Measurements from ENCODE around the gene PHLPP1. TPM values are rescaled to one million over a fixed set of nuclear protein-coding genes. Genes with fewer than 3 reads are reported as not detected.
"Not testable (repeated sequence)": the region's sequence is repeated elsewhere in the genome, so short reads cannot be mapped to it uniquely, and the experiment has no call there.

The PHLPP1 gene
- polyA plus RNA-seq, 1 donor: 11.6 TPM

DNA sequence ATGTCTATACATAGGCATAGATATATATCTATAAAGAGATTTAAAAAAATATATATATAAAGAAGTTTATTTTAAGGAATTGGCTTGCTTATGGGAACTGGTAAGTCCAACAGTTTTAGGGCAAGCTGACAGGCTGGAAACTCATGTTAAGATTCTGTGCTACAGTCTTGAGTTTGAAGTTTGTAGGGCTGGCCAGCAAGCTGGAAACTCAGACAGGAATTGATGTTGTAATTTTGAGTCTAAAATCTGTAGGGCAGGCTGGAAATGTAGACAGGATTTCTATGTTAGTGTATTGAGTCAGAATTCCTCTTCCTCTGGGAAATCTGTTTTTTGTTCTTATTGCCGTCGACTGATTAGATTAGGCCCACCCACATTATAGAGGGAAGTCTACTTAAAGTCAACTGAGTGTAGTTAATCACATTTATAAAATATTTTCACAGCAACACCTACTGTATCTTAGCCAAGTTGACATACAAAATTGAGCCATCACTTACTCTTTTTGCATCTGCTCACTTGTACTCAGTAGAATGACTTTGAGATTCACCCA is 60.8 kb downstream of the PHLPP1 start:
- DNase-seq: no peak

DNA sequence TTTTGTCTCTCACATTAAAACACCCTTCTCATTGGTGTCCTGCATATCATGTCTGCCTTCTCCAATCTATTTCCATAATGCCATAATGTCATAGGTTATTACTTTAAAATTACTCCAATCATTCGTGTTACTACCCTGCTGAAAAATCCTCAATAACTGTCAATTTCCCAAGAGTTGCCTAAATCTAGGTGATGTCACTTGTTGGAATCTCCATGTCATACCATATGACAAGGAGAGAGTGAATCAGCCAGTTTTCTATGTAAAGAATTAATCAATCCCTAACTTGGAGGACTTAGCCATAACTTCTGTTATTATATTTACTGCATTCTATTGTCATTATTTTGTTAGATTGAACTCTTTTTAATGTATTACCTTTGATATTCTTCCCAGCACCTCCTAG is 62.5 kb downstream of the PHLPP1 start:
- DNase-seq: no peak

GRCh38 chr18:62778976-62779869 is 63.9 kb downstream of the PHLPP1 start:
- no peak for DNase-seq

DNA sequence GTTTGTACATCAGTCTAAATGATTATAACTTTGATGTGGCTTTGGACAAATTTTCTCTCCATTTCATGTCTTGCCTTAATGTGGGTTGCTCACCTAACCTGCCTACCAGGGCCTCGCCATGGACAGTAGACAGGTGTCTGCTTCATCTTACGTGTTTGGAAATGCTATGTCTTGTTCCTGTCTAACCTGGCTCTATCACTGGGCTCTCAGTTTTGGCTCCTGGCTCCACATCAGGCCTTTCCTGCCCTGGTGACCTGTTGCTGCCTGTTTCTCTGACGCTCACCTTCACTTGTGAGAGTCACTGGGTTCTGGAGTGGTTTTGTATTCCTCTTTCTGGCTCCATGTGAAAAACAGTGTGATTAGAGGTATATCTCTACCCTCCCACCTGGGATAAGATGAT is 65.9 kb downstream of the PHLPP1 start:
- no peak for DNase-seq

- DNase-seq: no peak
Measured at GRCh38 chr18:62781893-62782292, 66.6 kb downstream of the PHLPP1 start.

DNA sequence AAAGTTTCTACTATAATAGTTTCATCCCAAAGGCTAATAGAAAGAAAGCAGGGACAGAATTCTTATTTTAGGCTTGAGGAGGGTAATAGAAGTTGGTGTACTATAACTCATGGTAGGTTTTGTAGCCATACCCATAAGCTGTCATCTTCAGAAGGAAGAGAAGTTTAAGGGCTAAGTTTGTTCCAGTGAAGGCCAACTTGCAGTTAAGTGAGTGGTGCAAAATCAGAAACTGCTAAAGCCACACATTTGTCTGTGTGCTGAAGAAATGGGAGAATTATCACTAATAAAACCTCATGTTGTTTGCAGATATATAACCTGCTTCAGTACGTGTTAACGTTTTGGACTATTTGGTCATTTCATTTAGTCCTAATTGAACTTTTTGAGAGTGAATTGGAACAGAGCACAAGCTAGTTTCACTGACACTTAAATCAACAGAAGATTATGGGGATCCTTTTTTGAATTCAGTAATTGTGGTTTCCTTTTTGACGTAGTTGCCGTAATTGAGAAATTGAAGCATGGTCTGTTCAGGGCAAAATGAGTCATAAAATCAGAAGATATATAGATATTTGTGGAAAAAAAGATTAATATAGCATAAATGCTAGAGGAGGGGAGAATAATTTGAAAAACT is 69.1 kb downstream of the PHLPP1 start:
- no peak for DNase-seq

DNA sequence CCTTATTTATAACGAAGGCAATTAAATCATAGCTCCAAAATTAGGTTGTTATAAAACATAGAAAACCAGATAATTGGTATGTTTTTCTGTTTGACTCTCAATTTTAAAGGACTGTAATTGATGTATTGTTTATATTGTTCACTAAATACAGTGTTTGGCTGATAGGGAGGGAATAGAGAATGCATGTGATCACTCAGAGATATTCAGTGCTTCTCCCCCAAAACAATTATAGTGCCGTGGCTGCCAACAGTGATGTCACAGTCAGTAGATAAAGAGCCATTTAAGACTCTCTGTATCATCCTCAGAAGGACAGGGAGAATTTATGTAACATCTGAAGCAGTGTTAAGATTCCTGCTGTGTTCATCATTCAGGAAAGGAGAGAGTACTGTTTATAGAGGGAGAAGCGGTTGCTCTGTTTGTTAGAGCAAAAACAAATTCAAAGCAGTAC is 69.6 kb downstream of the PHLPP1 start:
- no peak for DNase-seq

GRCh38 chr18:62786689-62787088 is 71.3 kb downstream of the PHLPP1 start:
- DNase-seq: no peak

- DNase-seq: no peak
Measured at GRCh38 chr18:62788111-62788510, 72.8 kb downstream of the PHLPP1 start.

- DNase-seq: no peak
Measured at GRCh38 chr18:62788876-62789275, 73.5 kb downstream of the PHLPP1 start.

DNA sequence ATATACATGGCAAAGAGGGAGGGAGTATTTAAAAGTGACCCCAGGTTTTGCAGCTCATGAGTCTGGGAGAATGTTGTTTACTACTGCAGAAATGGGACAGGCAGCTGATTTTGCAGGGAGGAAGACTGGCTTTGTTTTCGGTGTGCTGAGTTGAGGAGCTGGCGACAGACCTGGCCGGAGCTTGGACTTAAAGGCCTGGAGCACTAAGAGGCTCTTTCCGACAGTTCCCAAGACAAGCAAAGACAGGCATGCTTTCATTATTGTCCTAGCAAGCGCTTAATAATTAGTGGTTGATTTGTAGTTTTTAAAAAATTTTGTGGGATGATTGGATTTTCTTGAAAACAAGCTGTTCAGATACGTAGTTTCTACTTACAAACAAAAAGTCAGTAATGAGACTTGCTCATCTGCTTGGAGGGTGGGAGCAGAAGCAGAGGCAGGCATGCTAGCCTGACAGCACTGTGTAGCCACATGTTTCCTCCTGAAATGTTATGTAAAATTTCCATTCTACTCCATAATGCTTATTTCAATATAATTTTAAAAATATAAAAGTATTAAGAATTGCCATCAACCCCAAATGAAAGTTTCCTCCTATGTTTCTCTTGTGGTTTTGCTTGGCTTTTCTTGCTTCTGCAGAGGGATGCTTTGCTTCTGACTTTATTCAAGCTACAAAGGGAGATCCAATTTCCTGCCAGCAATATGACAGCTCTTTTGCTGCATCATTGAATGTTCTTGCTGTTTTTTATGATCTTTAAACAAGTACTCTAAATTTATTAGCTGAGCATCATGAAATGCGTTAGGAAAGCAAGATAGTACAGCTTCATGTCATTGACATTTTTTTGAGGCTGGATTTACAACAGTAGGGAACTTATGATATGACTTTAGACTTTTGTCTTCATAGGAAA is 75.8 kb downstream of the PHLPP1 start:
- no peak for DNase-seq

DNA sequence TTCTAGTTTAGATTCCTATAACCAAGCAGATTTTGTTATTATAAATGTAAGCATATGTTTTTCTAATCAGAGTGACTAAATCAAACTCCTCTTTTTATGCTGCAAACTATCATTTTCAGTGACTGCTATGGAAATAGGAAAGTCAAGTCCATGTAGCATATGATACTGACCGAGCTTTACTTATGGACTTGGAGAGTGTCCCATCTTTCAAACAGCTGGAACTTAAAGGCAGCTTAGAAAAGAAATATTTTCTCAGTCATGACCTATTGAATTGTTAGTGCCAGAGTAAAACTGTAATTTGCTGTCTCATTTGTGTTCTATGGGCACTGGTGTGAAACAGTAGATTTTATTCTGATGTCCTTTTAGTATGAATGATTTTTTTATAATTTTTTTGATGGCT is 76.7 kb downstream of the PHLPP1 start:
- DNase-seq: peak; percentile 55

DNA sequence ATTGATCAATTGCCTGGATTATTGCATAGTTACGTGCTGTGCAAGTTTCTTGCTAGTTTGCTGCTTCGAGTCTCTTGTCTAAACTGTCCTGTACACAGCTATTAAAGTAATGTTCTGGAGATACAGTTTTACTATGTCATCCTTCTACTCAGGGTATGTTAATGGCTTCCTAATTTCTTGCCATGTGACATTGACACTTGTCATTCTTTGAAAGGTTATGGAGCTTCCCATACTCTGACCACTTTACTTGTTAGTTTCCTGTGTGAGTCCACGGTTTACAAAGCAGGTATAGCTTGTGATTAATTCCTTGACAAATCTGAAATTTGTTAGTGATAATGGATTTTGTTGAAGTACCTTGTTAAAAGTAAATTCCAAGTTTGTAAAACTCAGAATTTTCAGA is 80.5 kb downstream of the PHLPP1 start:
- no peak for DNase-seq

- DNase-seq: no peak
Measured at GRCh38 chr18:62796216-62796621, 80.9 kb downstream of the PHLPP1 start.

- DNase-seq: no peak
Measured at GRCh38 chr18:62797329-62797728, 82.0 kb downstream of the PHLPP1 start.

GRCh38 chr18:62799977-62800376 is 84.6 kb downstream of the PHLPP1 start:
- no peak for DNase-seq

GRCh38 chr18:62802523-62802922 is 87.2 kb downstream of the PHLPP1 start:
- no peak for DNase-seq

DNA sequence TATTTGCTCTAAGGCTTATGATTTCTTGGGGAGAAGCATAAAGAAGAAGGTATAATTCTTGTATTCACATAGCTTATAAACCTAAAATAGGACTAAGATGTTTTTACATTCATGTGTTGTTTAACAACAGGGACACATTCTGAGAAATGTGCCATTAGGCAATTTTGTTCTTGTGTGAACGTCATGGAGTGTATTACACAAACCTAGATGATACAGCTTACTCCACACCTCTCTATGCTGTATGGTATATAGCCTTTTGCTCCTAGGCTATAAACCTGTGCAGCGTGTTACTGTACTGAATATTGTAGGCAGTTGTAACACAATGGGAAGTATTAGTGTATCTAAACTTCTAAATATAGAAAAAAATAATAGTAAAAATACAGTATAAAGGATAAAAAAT is 92.1 kb downstream of the PHLPP1 start:
- DNase-seq: no peak

- DNase-seq: no peak
Measured at GRCh38 chr18:62808123-62808522, 92.8 kb downstream of the PHLPP1 start.

DNA sequence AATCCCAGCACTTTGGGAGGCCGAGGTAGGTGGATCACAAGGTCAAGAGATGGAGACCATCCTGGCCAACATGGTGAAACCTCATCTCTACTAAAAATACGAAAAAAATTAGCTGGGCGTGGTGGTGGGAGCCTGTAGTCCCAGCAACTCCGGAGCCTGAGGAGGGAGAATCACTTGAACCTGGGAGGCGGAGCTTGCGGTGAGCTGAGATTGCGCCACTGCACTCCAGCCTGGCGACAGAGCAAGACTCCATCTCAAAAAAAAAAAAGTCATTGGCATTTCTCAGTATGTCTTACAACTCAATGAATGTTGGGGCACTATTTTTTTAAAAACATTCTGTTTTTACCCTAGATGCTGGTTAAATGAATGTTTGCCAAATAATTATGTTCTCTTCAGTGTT is 94.1 kb downstream of the PHLPP1 start:
- DNase-seq: not testable (repeated sequence)

DNA sequence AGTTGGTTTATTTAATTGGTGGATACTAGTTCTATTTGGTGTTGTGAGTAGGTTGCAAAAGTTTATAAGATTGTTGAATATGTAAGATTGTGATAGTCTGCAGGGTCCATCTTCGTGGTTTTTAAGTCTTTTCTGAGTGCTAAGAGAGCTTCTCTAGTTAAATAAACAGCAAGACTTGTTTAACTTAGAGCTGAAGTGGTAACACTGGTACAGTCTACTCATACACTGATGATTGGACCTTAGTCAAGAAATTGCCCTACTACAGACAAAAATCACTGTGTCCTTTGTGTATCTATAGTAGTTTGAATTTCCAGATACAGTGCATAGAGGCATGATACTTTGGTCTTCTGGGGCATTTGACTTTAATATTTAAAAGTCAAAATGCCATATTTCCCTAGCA is 94.6 kb downstream of the PHLPP1 start:
- no peak for DNase-seq

DNA sequence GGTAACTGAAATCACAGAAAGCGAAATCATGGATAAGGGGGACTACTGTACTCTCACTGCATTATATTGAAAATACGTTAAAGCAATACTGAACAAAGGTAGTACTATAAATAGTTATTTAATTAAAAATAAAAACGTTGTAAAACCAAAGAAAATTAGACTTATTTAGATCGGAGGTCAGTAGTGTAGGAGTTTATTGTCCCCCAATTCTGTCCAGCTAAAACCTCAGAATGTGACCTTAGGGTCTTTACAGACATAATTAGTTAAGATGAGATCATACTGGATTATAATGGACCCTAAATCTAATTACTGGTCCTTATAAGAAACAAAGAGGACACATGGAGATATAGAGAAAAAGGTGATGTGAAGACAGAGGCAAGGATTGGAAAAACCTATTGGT is 95.3 kb downstream of the PHLPP1 start:
- DNase-seq: no peak

GRCh38 chr18:62811674-62812073 is 96.3 kb downstream of the PHLPP1 start:
- no peak for DNase-seq
